GM18520 (cell line): Measurements from ENCODE around the gene ME3.

ENCODE experiments used
- ATAC-seq: cut with Tn5 transposase; IDR thresholded peaks from one replicate; pipeline ENCODE4 v1.9.1; 2021; ENCODE audit not compliant: unreplicated experiment

The ME3 gene

DNA sequence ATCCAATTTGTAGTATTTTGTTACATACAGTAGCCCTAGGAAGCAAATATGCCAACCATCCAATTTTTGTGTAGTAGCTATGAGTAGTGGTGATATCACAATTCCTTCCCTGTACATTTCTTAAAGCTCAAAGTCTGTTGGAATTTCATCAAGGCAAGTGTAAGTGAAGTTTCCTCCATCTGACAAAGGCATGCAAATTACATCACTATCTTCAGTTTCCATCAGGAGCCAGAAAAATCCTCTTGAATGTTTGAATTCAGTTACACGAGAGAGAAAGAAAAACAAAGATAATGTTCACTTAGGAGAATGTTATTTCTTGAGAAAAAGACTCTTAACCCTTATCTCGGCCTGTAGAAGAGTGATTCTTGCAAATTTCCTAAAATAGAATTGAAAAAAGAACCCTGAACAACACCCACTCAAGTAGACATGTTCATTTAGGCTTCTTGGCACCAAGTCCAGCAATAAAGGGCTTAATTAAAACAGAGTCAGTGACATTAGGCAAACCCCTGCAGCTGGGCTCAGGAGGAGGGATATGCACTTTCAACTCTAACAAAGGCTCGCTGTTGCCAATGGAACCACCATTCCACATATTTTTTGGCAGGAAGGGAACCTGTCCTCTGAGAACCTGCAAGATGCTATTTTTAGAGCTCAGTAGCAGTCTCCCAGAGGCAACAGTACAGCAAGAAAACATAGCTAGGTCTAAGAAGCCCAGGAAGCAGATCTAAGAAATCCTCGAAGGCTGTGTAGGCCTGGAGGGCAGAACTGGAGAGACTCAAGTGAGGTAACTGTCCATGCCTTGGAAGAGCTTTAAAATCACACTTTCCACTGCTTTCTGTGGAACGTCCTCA, 153.1 kb downstream of the ME3 start:
- no peak for ATAC-seq

DNA sequence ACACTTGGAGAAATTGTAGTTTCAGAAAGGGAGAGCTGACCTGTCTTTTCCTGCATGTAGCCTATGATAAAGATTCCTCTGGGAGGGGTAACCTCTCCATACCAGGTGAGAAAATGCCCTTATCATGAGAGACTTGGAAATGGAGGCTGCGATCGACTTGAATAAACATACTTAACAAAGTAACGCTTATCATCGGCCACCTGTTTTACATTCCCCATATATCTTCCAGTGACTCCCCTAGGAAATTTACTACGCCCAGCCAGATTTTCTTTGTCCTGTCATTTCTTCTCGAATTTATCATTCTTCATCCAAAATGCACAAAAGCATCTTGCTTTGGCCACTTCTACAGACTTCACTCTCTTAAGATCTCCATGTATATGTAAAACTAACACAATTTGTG, 154.2 kb downstream of the ME3 start:
- no peak for ATAC-seq

DNA sequence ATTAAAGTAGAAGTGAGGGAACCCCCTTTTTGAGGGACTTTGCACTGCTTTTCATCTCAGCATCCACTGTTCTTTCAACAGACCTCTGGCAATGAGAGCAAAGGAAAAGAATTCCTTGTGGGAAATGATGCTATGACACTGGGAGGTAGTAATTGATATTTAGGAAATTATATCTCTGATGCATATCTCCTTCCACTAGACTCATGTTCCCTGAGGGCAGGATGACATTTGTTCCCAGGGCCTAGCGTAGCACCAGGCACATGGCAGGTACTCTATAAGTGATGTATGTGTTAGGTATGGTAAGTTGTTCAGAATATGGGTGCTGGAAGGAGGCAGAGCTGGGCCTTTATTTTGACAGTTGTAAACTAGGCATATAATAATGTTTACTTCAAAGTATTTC, 154.9 kb downstream of the ME3 start:
- no peak for ATAC-seq

DNA sequence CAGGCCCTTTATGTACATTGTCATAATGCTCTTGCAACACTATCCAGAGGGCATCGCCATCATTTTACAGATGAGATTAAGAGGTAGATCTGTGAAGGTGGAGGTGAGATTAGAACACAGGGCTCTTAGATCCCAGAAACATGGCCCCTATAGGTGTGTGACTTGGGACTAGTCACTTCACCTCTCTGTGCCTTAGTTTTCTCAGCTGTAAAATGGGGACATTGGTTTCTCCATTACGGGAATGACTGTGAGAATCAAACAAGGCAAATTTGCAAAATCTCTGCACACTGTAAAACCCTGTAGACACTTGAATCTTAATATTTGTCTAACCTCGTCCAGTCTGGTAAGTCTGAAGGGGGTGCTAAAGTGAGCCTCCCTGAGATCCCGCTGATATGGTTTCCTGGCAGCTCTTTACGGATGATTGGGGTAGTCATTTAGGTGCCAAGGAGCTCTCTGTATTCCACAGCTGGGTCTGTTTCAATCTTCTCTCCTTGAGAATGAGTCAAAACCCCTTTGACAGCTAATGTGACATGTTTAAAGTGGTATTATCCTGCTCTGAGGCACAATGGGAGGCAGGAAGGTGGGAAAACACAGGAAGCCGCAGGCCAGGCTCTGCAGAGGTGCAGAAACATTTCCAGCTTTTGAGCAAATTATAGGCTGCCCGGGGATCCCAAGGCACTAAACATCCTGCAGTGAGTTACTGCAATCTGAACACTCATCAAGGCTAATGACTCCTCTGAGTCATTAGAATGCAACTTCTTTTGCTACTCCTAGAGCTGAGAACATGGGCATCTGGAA, 156.9 kb downstream of the ME3 start:
- ATAC-seq, result no peak

DNA sequence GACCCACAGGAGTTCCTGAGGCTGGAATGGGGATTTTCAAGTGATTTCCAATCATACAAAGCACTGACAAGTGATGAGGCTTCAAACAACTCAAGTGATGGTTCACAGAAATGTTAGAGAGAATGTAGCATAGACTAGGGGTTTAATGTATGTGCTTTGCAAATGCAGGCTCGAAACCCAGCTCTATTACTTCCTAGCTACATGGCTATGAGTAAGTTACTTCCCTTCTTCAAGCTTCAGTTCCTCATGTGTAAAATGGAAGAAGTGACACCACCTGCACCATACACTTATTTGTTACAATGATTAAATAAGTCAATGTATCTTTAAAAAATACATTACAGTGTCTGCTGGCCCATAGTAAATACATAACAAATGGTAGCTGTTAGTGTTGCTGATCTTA, 158.0 kb downstream of the ME3 start:
- ATAC-seq, result no peak

DNA sequence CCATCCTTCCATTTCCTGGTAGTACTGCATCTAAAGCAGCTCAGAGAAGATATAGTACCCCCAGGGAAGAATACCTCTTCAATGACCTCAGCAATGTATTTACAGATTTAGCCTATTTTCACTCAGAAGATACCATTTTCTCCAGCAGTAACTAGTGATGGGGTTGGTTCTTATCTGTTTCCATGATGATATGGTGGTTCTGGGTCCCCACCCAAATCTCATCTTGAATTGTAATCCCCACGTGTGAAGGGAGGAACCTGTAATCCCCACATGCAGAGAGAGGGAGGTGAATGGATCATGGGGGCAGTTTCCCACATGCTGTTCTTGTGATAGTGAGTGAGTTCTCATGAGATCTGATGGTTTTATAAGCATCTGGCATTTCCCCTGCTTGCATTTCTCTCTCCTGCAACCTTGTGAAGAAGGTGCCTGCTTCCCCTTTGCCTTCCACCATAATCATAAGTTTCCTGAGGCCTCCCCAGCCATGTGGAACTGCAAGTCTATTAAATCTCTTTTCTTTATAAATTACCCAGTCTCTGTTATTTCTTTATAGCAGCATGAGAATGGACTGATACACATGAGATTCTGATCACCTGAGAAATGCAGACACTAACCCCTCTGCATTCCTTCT, 158.6 kb downstream of the ME3 start:
- no peak for ATAC-seq

DNA sequence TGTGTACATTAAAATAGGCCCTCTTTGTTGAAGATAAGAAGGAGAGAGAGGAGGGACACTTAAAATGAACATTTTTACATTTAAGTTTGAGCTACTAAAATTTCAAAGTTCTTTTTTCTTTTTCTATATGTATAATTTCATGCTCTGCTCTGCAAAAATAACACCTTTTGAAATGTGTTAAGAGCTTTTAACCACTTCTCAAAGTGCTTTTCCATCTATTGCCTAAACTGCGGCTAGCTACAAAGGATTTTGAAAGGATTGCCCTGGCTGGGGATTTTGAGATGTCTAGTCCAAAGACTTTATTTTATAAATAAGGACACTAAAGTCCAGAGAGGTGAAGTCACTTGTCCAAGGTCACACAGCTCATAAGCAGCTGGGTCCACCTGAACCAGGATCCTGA, 159.3 kb downstream of the ME3 start:
- no peak for ATAC-seq

GRCh38 chr11:86511086-86511551, 161.3 kb downstream of the ME3 start:
- peak; percentile 35 for ATAC-seq

DNA sequence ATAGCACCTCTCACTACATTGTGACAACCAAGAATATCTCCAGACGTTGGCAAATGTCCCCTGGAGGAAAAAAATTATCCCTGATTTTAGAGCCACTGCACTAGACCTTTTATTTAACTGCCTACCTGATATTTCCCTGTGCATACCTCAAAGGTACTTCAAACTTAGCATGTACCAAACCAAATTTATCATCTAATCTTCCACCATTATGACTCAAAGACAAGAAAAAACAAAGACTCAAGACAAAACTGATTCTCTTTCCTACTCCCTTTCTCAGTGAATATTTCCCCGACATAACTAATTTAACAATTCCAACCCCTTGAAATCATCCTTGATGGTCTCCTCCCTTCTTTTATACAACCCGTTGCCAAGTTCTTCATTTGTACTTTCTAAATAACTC, 161.7 kb downstream of the ME3 start:
- ATAC-seq, result no peak

DNA sequence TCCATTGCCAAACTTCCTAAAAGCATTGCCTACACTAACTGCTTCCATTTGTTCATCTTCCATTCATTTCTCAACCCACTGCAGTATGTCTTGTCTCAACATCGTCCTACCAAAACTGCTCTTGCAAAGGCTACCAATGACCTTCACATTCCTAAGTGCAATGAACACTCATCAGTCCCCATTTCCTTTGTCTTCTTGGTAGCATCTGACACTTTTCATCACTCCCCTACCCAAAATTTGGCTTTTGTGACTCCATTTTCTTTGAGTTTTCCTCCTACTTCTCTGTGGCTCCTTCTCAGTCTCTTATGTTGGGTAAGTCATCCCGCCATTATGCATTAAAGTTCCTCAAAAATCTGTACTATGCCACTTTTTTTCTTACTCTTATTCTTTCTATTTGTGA, 162.3 kb downstream of the ME3 start:
- ATAC-seq, result no peak

DNA sequence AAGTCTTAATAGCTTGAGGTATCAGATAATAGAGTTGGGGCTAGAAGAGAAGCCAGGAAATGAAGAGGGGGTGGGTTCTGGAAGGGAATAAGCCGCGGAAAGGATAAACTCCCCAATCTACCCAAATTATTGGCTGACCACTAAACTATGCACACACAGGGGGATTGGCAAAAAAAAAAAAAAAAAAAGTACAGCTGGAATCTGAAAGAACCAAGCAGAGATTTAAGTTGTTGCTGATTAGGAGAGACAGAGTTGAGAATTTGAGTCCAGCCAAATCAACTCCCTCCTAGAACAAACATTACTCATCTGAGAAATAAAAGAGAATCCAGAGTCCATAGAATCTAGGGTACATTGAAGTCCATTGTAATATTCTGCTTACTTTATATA, 162.8 kb downstream of the ME3 start:
- no peak for ATAC-seq

DNA sequence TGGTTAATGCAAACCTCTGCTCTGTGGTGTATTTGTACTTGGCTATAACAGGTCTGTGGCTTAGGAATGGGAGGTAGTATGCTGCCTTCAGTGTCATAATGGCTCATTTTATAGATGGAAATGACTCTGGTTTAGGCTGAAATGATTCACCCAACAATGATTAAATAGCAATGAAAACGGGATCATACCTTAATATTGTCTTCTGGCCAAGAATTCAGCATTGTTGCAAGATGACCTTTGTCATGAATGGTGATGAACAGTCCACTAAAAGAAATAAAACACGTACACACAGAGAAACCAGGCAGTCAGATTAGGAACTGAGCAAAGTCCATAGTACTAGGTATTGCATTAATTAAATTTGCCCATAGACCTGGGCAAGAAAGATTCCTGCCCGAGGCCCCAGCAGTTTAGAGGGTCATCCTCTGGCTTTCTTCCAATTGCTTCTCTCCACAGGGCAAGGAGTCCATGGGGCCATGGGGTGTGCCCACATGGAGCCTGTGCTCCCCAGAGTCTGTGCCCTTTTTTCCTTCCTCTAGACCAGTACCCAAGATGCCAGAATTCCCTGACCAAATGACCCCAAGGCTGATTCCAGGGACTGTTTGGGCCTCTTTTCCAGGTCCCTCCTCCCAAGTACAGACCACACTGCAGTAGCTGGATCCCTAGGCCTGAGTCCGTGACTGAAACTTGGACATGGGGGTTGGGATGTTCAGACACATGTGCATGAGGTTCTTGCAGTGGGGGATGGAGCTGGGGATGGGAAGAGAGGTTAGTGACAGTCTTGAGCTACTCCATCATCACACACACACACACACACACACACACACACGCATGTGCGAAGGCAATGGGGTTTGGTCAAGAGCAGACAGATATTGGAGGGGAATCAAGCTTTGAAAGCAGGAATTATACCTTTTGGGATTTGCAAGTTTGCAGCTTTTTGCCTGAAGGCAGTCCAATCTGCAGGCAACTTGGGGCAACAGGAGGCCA, 163.5 kb downstream of the ME3 start:
- ATAC-seq, result no peak

- no peak for ATAC-seq
These were observed 165.1 kb downstream of the ME3 start for GRCh38 chr11:86507249-86507845.

- no peak for ATAC-seq
These were observed 166.2 kb downstream of the ME3 start for GRCh38 chr11:86506235-86506634.

DNA sequence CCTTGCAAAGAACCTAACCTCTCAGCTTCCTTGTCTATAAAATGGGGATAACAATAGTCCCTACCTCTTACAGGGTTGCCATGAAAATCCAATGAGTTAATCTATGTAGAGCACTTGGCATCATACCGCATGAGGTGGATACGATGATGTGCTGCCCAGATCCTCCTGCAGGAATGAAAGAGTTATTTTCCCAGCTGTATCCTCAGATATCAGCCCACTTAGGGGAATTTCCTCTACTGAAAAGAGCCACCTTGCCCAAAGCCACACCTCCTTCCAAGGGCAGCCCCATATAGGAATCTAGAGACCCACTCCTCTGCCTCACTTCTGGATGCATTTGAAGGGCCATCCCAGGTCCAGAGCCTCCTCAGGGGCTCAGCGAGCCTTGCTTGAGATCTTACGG, 169.3 kb downstream of the ME3 start:
- no peak for ATAC-seq

- no peak for ATAC-seq
These were observed 170.2 kb downstream of the ME3 start for GRCh38 chr11:86502137-86502642.

GRCh38 chr11:86500500-86501140, 171.8 kb downstream of the ME3 start:
- no peak for ATAC-seq

- no peak for ATAC-seq
These were observed 172.7 kb downstream of the ME3 start for GRCh38 chr11:86499723-86500129.

DNA sequence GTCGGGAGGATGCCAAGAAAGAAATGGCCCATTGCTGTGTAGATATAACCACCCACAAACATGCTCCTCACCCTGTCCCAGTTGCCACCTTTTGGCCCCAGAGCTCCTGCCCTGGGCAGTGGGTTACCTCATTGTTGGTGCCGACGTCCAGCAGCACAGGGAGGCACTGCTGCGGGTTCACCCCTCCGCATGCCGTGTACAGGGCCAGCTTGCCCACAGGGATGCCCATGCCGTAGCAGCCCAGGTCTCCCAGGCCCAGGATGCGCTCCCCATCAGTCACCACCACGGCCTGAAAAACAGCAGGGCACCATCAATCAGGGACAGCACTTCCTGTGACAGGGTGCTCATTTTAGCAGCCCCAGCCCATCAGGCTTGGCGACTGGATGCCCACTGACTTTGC, 174.6 kb downstream of the ME3 start:
- no peak for ATAC-seq

- ATAC-seq, result no peak
These were observed 175.1 kb downstream of the ME3 start for GRCh38 chr11:86497310-86497709.
